Testis (tissue), 2 donors: Measurements from ENCODE around the gene PROZ.

ENCODE experiments used
- POLR2A ChIP-seq: fragments of 450-650 bp; IDR thresholded peaks from one replicate; pipeline ENCODE4 v1.6.1; 2017; ENCODE audit warnings: antibody characterized with exemption, mild to moderate bottlenecking, moderate library complexity
- TF ChIP-seq, protein P1 (sequence below), 3 experiments: fragments of 450-650 bp in 2 of 3; fragments of 200-600 bp in 1 of 3; sonication (generic) in 1 of 3; IDR thresholded peaks; one replicate each; pipeline ENCODE4 v1.5.1; 2016 to 2019; ENCODE audit warnings: antibody characterized with exemption in 3 of 3, mild to moderate bottlenecking in 2 of 3, moderate library complexity in 1 of 3

DNA sequence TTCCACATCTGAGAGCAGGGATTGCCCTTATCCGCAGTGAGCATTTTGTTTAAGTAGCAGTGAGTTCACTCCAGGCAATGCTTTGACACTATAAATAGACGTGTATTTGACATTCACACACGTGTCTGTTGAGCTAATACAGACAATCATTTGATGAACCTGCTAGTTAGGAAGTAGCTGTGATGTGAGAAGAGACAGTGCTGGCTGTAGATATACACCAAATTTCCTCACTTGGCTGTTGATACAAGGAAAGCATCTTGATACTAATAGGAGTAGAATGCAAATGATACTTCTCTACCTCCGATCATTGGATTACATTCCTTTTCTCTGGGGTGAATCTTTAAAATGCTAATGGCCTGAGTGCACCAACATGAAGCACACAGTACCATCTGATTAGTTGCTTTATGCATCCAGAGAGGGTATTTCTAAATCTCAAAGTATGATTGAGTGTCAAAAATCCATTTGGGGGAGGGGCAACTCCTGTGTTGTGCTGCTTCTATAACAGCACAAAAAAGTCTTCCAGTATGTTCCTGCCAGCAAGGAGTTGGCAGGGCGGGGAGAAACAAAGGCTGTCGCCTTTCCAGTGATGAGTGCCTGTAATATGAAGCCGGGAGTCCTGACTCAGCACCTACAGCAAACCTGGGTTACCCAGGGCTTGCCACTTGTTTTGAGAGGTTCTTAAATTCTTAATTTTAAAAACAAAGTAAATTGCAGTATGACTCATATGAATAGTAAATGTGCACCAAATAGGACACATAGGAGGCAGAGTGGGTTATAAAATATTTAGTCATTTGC, 58.0 kb downstream of the PROZ start:
- TF ChIP-seq, protein P1, sequence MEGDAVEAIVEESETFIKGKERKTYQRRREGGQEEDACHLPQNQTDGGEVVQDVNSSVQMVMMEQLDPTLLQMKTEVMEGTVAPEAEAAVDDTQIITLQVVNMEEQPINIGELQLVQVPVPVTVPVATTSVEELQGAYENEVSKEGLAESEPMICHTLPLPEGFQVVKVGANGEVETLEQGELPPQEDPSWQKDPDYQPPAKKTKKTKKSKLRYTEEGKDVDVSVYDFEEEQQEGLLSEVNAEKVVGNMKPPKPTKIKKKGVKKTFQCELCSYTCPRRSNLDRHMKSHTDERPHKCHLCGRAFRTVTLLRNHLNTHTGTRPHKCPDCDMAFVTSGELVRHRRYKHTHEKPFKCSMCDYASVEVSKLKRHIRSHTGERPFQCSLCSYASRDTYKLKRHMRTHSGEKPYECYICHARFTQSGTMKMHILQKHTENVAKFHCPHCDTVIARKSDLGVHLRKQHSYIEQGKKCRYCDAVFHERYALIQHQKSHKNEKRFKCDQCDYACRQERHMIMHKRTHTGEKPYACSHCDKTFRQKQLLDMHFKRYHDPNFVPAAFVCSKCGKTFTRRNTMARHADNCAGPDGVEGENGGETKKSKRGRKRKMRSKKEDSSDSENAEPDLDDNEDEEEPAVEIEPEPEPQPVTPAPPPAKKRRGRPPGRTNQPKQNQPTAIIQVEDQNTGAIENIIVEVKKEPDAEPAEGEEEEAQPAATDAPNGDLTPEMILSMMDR (IDR thresholded peaks at IDR 0.05) = no peak
- TF ChIP-seq POLR2A = no peak
